HEK293 (cell line): ENCODE results near the gene LFNG.

Experiments used
- CTCF ChIA-PET: fragments of 350-600 bp; formaldehyde crosslinking; extraction: SDS; loops from one replicate; lab custom pipeline; 2021; ENCODE audit warnings: antibody characterized with exemption; lab: Yijun Ruan, JAX
- POLR2A ChIA-PET: fragments of 300-600 bp; formaldehyde crosslinking; extraction: SDS; loops from one replicate; lab custom pipeline; 2020; ENCODE audit warnings: antibody characterized with exemption, inconsistent platforms; lab: Yijun Ruan, JAX
- H3K27ac ChIP-seq: fragments of 200-500 bp; sonication (Bioruptor generic); 2 replicates; pipeline ENCODE4 v1.5.1; 2014; ENCODE audit warnings: low read depth, low read length, control low read depth, inconsistent platforms; ENCODE audit errors: extremely low read depth
- H3K36me3 ChIP-seq, 2 experiments: fragments of 200-500 bp in 1 of 2; sonication (Bioruptor generic) in 1 of 2; 1 replicate in 1 of 2; 2 replicates in 1 of 2; pipeline ENCODE4 v1.5.1; 2014 to 2017; ENCODE audit warnings: inconsistent platforms in 2 of 2, low read length in 2 of 2; ENCODE audit not compliant: control insufficient read depth in 2 of 2, insufficient read depth in 1 of 2
- H3K4me1 ChIP-seq: fragments of 200-500 bp; sonication (Bioruptor generic); 2 replicates; pipeline ENCODE4 v1.5.1; 2014; ENCODE audit warnings: mild to moderate bottlenecking, low read length, inconsistent platforms; ENCODE audit not compliant: control insufficient read depth, insufficient read depth
- H3K4me3 ChIP-seq: 2 replicates; pipeline ENCODE4 v1.5.1; 2011; ENCODE audit warnings: low read depth, mild to moderate bottlenecking, control low read depth, low read length, moderate library complexity
- H3K9me3 ChIP-seq: fragments of 200-500 bp; sonication (Bioruptor generic); 2 replicates; pipeline ENCODE4 v1.5.1; 2014; ENCODE audit warnings: low read depth, low read length, inconsistent platforms; ENCODE audit not compliant: control insufficient read depth, insufficient read depth
- EGR2 ChIP-seq: fragments of 450-650 bp; formaldehyde crosslinking; IDR thresholded peaks from 2 replicates; pipeline ENCODE4 v1.5.1; 2016; ENCODE audit warnings: low read depth, missing biosample characterization, missing genetic modification characterization
- GLIS1 ChIP-seq: fragments of 450-650 bp; formaldehyde crosslinking; IDR thresholded peaks from 2 replicates; pipeline ENCODE4 v1.5.1; 2016; ENCODE audit warnings: missing biosample characterization, missing genetic modification characterization
- GLIS2 ChIP-seq: fragments of 450-650 bp; formaldehyde crosslinking; IDR thresholded peaks from 2 replicates; pipeline ENCODE4 v1.5.1; 2016; ENCODE audit warnings: missing biosample characterization, missing genetic modification characterization
- IKZF3 ChIP-seq: fragments of 450-650 bp; IDR thresholded peaks from 2 replicates; pipeline ENCODE4 v1.5.0; 2018; ENCODE audit warnings: missing biosample characterization, mild to moderate bottlenecking, missing genetic modification characterization, moderate library complexity
- KLF1 ChIP-seq: fragments of 450-650 bp; formaldehyde crosslinking; IDR thresholded peaks from 2 replicates; pipeline ENCODE4 v1.5.1; 2016; ENCODE audit warnings: missing biosample characterization, missing genetic modification characterization
- OVOL3 ChIP-seq: fragments of 450-650 bp; formaldehyde crosslinking; IDR thresholded peaks from 2 replicates; pipeline ENCODE4 v1.5.1; 2016; ENCODE audit warnings: missing biosample characterization, missing genetic modification characterization
- SP2 ChIP-seq: fragments of 450-650 bp; formaldehyde crosslinking; IDR thresholded peaks from 2 replicates; pipeline ENCODE4 v1.5.1; 2016; ENCODE audit warnings: missing biosample characterization, missing genetic modification characterization
- SP7 ChIP-seq: fragments of 450-650 bp; formaldehyde crosslinking; IDR thresholded peaks from 2 replicates; pipeline ENCODE4 v1.5.1; 2016; ENCODE audit warnings: missing biosample characterization, missing genetic modification characterization
- WT1 ChIP-seq: fragments of 450-650 bp; formaldehyde crosslinking; IDR thresholded peaks from 2 replicates; pipeline ENCODE4 v1.5.1; 2016; ENCODE audit warnings: missing biosample characterization, missing genetic modification characterization
- ZBTB17 ChIP-seq: fragments of 450-650 bp; formaldehyde crosslinking; IDR thresholded peaks from 2 replicates; pipeline ENCODE4 v1.5.1; 2016; ENCODE audit warnings: missing biosample characterization, missing genetic modification characterization
- ZBTB8A ChIP-seq: fragments of 450-650 bp; formaldehyde crosslinking; IDR thresholded peaks from 2 replicates; pipeline ENCODE4 v1.5.1; 2016; ENCODE audit warnings: missing biosample characterization, missing genetic modification characterization
- ZEB2 ChIP-seq: fragments of 450-650 bp; formaldehyde crosslinking; IDR thresholded peaks from 2 replicates; pipeline ENCODE4 v1.5.1; 2016; ENCODE audit warnings: missing biosample characterization, missing genetic modification characterization
- ZNF138 ChIP-seq: fragments of 450-650 bp; formaldehyde crosslinking; IDR thresholded peaks from 2 replicates; pipeline ENCODE4 v1.5.1; 2016; ENCODE audit warnings: missing biosample characterization, missing genetic modification characterization, borderline replicate concordance
- ZNF18 ChIP-seq: fragments of 450-650 bp; formaldehyde crosslinking; IDR thresholded peaks from 2 replicates; pipeline ENCODE4 v1.5.1; 2016; ENCODE audit warnings: missing biosample characterization, missing genetic modification characterization
- ZNF37A ChIP-seq: fragments of 450-650 bp; IDR thresholded peaks from 2 replicates; pipeline ENCODE4 v1.5.1; 2018; ENCODE audit warnings: missing biosample characterization, missing genetic modification characterization
- ZNF473 ChIP-seq: fragments of 450-650 bp; formaldehyde crosslinking; IDR thresholded peaks from 2 replicates; pipeline ENCODE4 v1.5.1; 2017; ENCODE audit warnings: missing biosample characterization, missing genetic modification characterization
- ZNF529 ChIP-seq: fragments of 450-650 bp; formaldehyde crosslinking; IDR thresholded peaks from 2 replicates; pipeline ENCODE4 v1.5.1; 2017; ENCODE audit warnings: missing genetic modification characterization, missing biosample characterization; ENCODE audit not compliant: insufficient replicate concordance
- ZNF530 ChIP-seq: fragments of 450-650 bp; formaldehyde crosslinking; IDR thresholded peaks from 2 replicates; pipeline ENCODE4 v1.5.1; 2016; ENCODE audit warnings: low read depth, missing biosample characterization, missing genetic modification characterization
- ZNF629 ChIP-seq: fragments of 450-650 bp; formaldehyde crosslinking; IDR thresholded peaks from 2 replicates; pipeline ENCODE4 v1.5.1; 2017; ENCODE audit warnings: missing biosample characterization, missing genetic modification characterization
- ZNF747 ChIP-seq: fragments of 450-650 bp; formaldehyde crosslinking; IDR thresholded peaks from 2 replicates; pipeline ENCODE4 v1.5.1; 2016; ENCODE audit warnings: missing biosample characterization, missing genetic modification characterization
- ZSCAN23 ChIP-seq: fragments of 450-650 bp; formaldehyde crosslinking; IDR thresholded peaks from 2 replicates; pipeline ENCODE4 v1.5.1; 2016; ENCODE audit warnings: missing biosample characterization, missing genetic modification characterization
- TF ChIP-seq, protein P1 (sequence below): fragments of 450-650 bp; formaldehyde crosslinking; IDR thresholded peaks from 2 replicates; pipeline ENCODE4 v1.5.1; 2016; ENCODE audit warnings: missing biosample characterization, missing genetic modification characterization
- TF ChIP-seq, protein P2 (sequence below): fragments of 450-650 bp; formaldehyde crosslinking; IDR thresholded peaks from 2 replicates; pipeline ENCODE4 v1.5.1; 2016; ENCODE audit warnings: missing biosample characterization, missing genetic modification characterization
- TF ChIP-seq, protein P3 (sequence below): fragments of 450-650 bp; IDR thresholded peaks from 2 replicates; pipeline ENCODE4 v1.5.1; 2018; ENCODE audit warnings: missing biosample characterization, mild to moderate bottlenecking, missing genetic modification characterization
- TF ChIP-seq, protein P4 (sequence below): fragments of 450-650 bp; formaldehyde crosslinking; IDR thresholded peaks from 2 replicates; pipeline ENCODE4 v1.5.0; 2017; ENCODE audit warnings: missing biosample characterization, missing genetic modification characterization, borderline replicate concordance

LFNG gene

GRCh38 chr7:2525658-2526630, 6.4 kb downstream of the LFNG start (continued):
- TF ChIP-seq OVOL3 (tag by site-specific recombination) (no peak), ZNF138 (tag by site-specific recombination) (no peak), ZNF747 (tag by site-specific recombination) (no peak), IKZF3 (peak; percentile 65), ZNF18 (tag by site-specific recombination) (no peak), ZBTB8A (peak; percentile 40; the same call in 1 of the 2 replicates), GLIS2 (tag by site-specific recombination) (peak; percentile 75), ZNF473 (tag by site-specific recombination) (no peak), ZBTB17 (tag by site-specific recombination) (peak; percentile 76), SP7 (tag by site-specific recombination) (peak; percentile 46; the same call in 1 of the 2 replicates), ZEB2 (tag by site-specific recombination) (peak; percentile 78), KLF1 (tag by site-specific recombination) (peak; percentile 7; the same call in 1 of the 2 replicates), WT1 (tag by site-specific recombination) (peak; percentile 45; the same call in 1 of the 2 replicates), ZNF629 (tag by site-specific recombination) (peak; percentile 35; the same call in 1 of the 2 replicates), SP2 (peak; percentile 16; the same call in 1 of the 2 replicates)
- TF ChIP-seq, protein P1, sequence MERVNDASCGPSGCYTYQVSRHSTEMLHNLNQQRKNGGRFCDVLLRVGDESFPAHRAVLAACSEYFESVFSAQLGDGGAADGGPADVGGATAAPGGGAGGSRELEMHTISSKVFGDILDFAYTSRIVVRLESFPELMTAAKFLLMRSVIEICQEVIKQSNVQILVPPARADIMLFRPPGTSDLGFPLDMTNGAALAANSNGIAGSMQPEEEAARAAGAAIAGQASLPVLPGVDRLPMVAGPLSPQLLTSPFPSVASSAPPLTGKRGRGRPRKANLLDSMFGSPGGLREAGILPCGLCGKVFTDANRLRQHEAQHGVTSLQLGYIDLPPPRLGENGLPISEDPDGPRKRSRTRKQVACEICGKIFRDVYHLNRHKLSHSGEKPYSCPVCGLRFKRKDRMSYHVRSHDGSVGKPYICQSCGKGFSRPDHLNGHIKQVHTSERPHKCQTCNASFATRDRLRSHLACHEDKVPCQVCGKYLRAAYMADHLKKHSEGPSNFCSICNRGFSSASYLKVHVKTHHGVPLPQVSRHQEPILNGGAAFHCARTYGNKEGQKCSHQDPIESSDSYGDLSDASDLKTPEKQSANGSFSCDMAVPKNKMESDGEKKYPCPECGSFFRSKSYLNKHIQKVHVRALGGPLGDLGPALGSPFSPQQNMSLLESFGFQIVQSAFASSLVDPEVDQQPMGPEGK (tag by site-specific recombination), result peak; percentile 65
- TF ChIP-seq, protein P2, sequence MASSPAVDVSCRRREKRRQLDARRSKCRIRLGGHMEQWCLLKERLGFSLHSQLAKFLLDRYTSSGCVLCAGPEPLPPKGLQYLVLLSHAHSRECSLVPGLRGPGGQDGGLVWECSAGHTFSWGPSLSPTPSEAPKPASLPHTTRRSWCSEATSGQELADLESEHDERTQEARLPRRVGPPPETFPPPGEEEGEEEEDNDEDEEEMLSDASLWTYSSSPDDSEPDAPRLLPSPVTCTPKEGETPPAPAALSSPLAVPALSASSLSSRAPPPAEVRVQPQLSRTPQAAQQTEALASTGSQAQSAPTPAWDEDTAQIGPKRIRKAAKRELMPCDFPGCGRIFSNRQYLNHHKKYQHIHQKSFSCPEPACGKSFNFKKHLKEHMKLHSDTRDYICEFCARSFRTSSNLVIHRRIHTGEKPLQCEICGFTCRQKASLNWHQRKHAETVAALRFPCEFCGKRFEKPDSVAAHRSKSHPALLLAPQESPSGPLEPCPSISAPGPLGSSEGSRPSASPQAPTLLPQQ (tag by site-specific recombination), result peak; percentile 93

DNA sequence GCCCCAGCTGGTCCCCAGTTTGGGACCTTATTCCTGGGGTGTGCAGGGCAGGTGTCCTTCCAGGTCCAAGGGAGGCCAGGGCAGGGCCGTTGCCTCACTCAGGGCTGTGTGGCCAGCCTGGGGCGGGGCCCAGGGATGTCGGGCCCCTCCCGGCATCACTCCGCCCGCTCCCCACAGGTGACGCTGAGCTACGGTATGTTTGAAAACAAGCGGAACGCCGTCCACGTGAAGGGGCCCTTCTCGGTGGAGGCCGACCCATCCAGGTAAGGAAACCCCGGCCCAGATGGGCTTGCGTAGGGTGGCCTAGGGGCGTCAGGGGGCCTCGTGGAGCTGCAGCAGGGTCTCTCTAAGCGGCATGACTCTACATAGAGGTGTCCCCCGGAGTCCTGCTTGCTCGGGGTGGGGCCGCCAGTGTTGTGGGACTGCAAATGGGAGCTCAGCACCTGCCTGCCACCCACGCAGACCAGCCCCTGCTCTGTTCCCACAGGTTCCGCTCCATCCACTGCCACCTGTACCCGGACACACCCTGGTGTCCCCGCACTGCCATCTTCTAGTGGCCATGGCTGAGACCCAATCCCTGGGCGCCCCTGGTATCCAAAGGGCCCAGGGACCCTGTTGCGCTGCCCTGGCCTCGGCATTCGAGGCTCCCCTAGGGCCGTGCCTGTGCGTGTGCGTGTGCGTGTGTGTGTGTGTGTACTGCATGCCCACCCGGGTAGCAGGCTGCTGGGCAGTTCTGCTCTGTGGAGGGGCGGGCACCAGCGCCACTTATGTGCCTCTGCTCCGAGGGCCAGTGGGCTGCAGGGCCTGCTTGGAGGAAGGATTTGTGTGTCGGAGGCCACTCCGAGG, 7.3 kb downstream of the LFNG start:
- H3K27ac ChIP-seq, result no peak overlapping the region
- peaks cover 7% of the 10 kb centered on the region for H3K4me1 ChIP-seq
- CTCF ChIA-PET, result interaction anchor here (0.6 kb wide), 1 partner anchor 23 kb away, joined by 6 read pairs; no protein-coding TSS in a partner anchor
- H3K4me3 ChIP-seq, result no peak overlapping the region
- POLR2A ChIA-PET, result interaction anchor here (0.5 kb wide), 1 partner anchor 104 kb away, joined by 3 read pairs; no protein-coding TSS in a partner anchor
- no peaks in the 10 kb centered on the region for H3K9me3 ChIP-seq
- no peaks in the 10 kb centered on the region for H3K36me3 ChIP-seq
- TF ChIP-seq KLF1 (tag by site-specific recombination) (peak; percentile 60), GLIS1 (tag by site-specific recombination) (no peak), ZNF529 (tag by site-specific recombination) (no peak), ZSCAN23 (tag by site-specific recombination) (no peak), EGR2 (0 out of 2 replicates have a peak, but pooled peaks have one; percentile 5), ZNF530 (no peak), ZNF37A (tag by site-specific recombination) (no peak)
- TF ChIP-seq, protein P3, sequence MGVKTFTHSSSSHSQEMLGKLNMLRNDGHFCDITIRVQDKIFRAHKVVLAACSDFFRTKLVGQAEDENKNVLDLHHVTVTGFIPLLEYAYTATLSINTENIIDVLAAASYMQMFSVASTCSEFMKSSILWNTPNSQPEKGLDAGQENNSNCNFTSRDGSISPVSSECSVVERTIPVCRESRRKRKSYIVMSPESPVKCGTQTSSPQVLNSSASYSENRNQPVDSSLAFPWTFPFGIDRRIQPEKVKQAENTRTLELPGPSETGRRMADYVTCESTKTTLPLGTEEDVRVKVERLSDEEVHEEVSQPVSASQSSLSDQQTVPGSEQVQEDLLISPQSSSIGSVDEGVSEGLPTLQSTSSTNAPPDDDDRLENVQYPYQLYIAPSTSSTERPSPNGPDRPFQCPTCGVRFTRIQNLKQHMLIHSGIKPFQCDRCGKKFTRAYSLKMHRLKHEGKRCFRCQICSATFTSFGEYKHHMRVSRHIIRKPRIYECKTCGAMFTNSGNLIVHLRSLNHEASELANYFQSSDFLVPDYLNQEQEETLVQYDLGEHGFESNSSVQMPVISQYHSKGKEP (tag by site-specific recombination), result no peak
- TF ChIP-seq, protein P4, sequence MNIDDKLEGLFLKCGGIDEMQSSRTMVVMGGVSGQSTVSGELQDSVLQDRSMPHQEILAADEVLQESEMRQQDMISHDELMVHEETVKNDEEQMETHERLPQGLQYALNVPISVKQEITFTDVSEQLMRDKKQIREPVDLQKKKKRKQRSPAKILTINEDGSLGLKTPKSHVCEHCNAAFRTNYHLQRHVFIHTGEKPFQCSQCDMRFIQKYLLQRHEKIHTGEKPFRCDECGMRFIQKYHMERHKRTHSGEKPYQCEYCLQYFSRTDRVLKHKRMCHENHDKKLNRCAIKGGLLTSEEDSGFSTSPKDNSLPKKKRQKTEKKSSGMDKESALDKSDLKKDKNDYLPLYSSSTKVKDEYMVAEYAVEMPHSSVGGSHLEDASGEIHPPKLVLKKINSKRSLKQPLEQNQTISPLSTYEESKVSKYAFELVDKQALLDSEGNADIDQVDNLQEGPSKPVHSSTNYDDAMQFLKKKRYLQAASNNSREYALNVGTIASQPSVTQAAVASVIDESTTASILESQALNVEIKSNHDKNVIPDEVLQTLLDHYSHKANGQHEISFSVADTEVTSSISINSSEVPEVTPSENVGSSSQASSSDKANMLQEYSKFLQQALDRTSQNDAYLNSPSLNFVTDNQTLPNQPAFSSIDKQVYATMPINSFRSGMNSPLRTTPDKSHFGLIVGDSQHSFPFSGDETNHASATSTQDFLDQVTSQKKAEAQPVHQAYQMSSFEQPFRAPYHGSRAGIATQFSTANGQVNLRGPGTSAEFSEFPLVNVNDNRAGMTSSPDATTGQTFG (tag by site-specific recombination), result no peak
